PC-9 (cell line): ENCODE measurements around the gene SAMD11. TPM values are rescaled to one million over a fixed set of nuclear protein-coding genes. Genes with fewer than 3 reads are reported as not detected.

Experiments
- BruUV-seq: library from RNA; stranded (reverse); fragments of 400-500 nt; replicated peaks from 2 replicates; lab custom pipeline; 2021; lab: Mats Ljungman, UMichigan
- CTCF ChIA-PET: fragments of 300-600 bp; sonication (Branson Sonifier 250); formaldehyde crosslinking; loops from one replicate; lab custom pipeline; 2022; ENCODE audit warnings: antibody characterized with exemption; lab: Charles Lee
- POLR2A ChIA-PET: fragments of 300-600 bp; sonication (Branson Sonifier 250); formaldehyde crosslinking; loops from one replicate; lab custom pipeline; 2022; ENCODE audit warnings: antibody characterized with exemption; ENCODE audit not compliant: unreplicated experiment; lab: Charles Lee
- DNase-seq, 2 experiments: peaks; one replicate each; pipeline versions ENCODE4 v3.0.0 to v3.0.0-alpha.2; 2015 to 2022; ENCODE audit warnings: mixed read lengths in 1 of 2
- H2AFZ ChIP-seq: fragments of 200-600 bp; sonication (generic); 2 replicates; pipeline ENCODE4 v1.8.1; 2017; ENCODE audit warnings: antibody characterized with exemption
- H3F3A ChIP-seq: fragments of 200-600 bp; sonication (generic); 2 replicates; pipeline ENCODE4 v1.8.1; 2017; ENCODE audit warnings: antibody characterized with exemption, mild to moderate bottlenecking, low read depth; ENCODE audit not compliant: insufficient read depth
- H3K27ac ChIP-seq: fragments of 200-600 bp; sonication (generic); 2 replicates; pipeline ENCODE4 v1.6.1; 2016; ENCODE audit warnings: mixed run types
- H3K27me3 ChIP-seq: fragments of 200-600 bp; sonication (generic); 2 replicates; pipeline ENCODE4 v1.6.1; 2016; ENCODE audit warnings: low read depth, mixed run types; ENCODE audit not compliant: insufficient read depth
- H3K36me3 ChIP-seq: fragments of 200-600 bp; sonication (generic); 2 replicates; pipeline ENCODE4 v1.6.1; 2016; ENCODE audit warnings: low read depth, mixed run types
- H3K4me1 ChIP-seq: fragments of 200-600 bp; sonication (generic); replicated peaks from 2 replicates; pipeline ENCODE4 v1.6.1; 2016; ENCODE audit warnings: mixed run types; ENCODE audit not compliant: insufficient read depth
- H3K4me2 ChIP-seq: fragments of 200-600 bp; sonication (generic); 2 replicates; pipeline ENCODE4 v1.6.1; 2017; ENCODE audit warnings: mixed run types
- H3K4me3 ChIP-seq: fragments of 200-600 bp; sonication (generic); 2 replicates; pipeline ENCODE4 v1.6.1; 2016; ENCODE audit warnings: mixed run types
- H3K79me2 ChIP-seq: fragments of 200-600 bp; sonication (generic); 2 replicates; pipeline ENCODE4 v1.6.1; 2017; ENCODE audit warnings: low read depth, mixed run types
- H3K9me2 ChIP-seq: fragments of 200-600 bp; sonication (generic); 2 replicates; pipeline ENCODE4 v1.8.1; 2017; ENCODE audit warnings: mild to moderate bottlenecking; ENCODE audit not compliant: insufficient read depth
- H3K9me3 ChIP-seq: fragments of 200-600 bp; sonication (generic); 2 replicates; pipeline ENCODE4 v1.8.1; 2016; ENCODE audit warnings: low read depth; ENCODE audit not compliant: insufficient read depth
- H4K20me1 ChIP-seq: fragments of 200-600 bp; sonication (generic); 2 replicates; pipeline ENCODE4 v1.8.1; 2017; ENCODE audit not compliant: insufficient read depth
- CTCF ChIP-seq: fragments of 200-600 bp; sonication (generic); conservative IDR thresholded peaks from 2 replicates; pipeline ENCODE4 v1.6.1; 2017; ENCODE audit warnings: mixed run types, antibody characterized with exemption, mild to moderate bottlenecking, moderate library complexity
- EZH2 ChIP-seq: fragments of 200-600 bp; sonication (generic); IDR thresholded peaks from 2 replicates; pipeline ENCODE4 v1.8.0; 2017; ENCODE audit warnings: antibody characterized with exemption, low read depth
- intact Hi-C: fragments of 100-400 bp; cut with micrococcal nuclease; formaldehyde crosslinking; loops from one replicate; pipeline ENCODE4 v1.10.0; 2022; ENCODE audit not compliant: unreplicated experiment
- total RNA-seq: library from RNA; stranded (reverse); gene quantifications from 2 replicates; pipeline ENCODE4 v1.2.3, GENCODE V29; 2021

Gene SAMD11
- total RNA-seq, 1 experiment from 2014 or later = 0.59 TPM

GRCh38 chr1:963301-963651 lies 39.6 kb downstream of the SAMD11 start:
- Histone ChIP-seq H3K4me1 (peaks cover 14% of the 10 kb centered on the region), H3K36me3 (no peaks in the 10 kb centered on the region), H3K27ac (no peak overlapping the region), H3K4me2 (no peak overlapping the region), H3K4me3 (no peak overlapping the region), H3K9me2 (no peaks in the 10 kb centered on the region), H3F3A (peaks cover 23% of the 10 kb centered on the region; the same call in 1 of the 2 replicates), H3K27me3 (no peaks in the 10 kb centered on the region), H3K79me2 (peaks cover 12% of the 10 kb centered on the region), H2AFZ (no peak overlapping the region), H4K20me1 (no peaks in the 10 kb centered on the region), H3K9me3 (no peaks in the 10 kb centered on the region)
- DNase-seq = no peak
- ChIA-PET CTCF (no interaction called here), POLR2A (no interaction called here)
- BruUV-seq = no TSS peak
- intact Hi-C loops = no loop called here
- TF ChIP-seq EZH2 (no peak), CTCF (no peak)

- no peak for DNase-seq
- Histone ChIP-seq H3K36me3 (no peaks in the 10 kb centered on the region), H4K20me1 (no peaks in the 10 kb centered on the region), H3F3A (peaks cover 29% of the 10 kb centered on the region; the same call in 1 of the 2 replicates), H2AFZ (no peak overlapping the region), H3K9me3 (no peaks in the 10 kb centered on the region), H3K4me2 (no peak overlapping the region), H3K79me2 (peaks cover 5% of the 10 kb centered on the region), H3K9me2 (no peaks in the 10 kb centered on the region), H3K27ac (no peak overlapping the region), H3K4me3 (no peak overlapping the region), H3K4me1 (peaks cover 14% of the 10 kb centered on the region), H3K27me3 (no peaks in the 10 kb centered on the region)
- no peak for TF ChIP-seq CTCF
- TF ChIP-seq EZH2 = no peak
- intact Hi-C loops = no loop called here
- POLR2A ChIA-PET = no interaction called here
- no TSS peak for BruUV-seq
- CTCF ChIA-PET = no interaction called here
These were observed 40.2 kb downstream of the SAMD11 start for GRCh38 chr1:963746-964525.

GRCh38 chr1:964691-965525 lies 41.2 kb downstream of the SAMD11 start:
- intact Hi-C loops = no loop called here
- Histone ChIP-seq H3K4me2 (no peak overlapping the region; the same call in 1 of the 2 replicates), H4K20me1 (no peaks in the 10 kb centered on the region), H3K27ac (no peak overlapping the region), H3K9me2 (no peaks in the 10 kb centered on the region), H3F3A (peaks cover 37% of the 10 kb centered on the region; the same call in 1 of the 2 replicates), H3K9me3 (no peaks in the 10 kb centered on the region), H3K79me2 (peaks cover 4% of the 10 kb centered on the region; the same call in 1 of the 2 replicates), H3K4me1 (peaks cover 14% of the 10 kb centered on the region), H3K27me3 (no peaks in the 10 kb centered on the region), H3K36me3 (no peaks in the 10 kb centered on the region), H2AFZ (no peak overlapping the region), H3K4me3 (no peak overlapping the region)
- TF ChIP-seq CTCF (no peak), EZH2 (no peak)
- POLR2A ChIA-PET = no interaction called here
- BruUV-seq = no TSS peak
- no peak for DNase-seq
- CTCF ChIA-PET = no interaction called here
